ENCODE results near the gene CDH7.

Gene CDH7

GRCh38 chr18:65852273-65852672 lies 101.5 kb downstream of the CDH7 start:
- Histone ChIP-seq H3K27ac (ENCODE audit: low read length, poor library complexity, severe bottlenecking) (no peak overlapping the region), H3K36me3 (ENCODE audit: control insufficient read depth in 1 of 2, insufficient read depth in 2 of 2, low read depth in 1 of 2, low read length in 2 of 2) (no peaks in the 10 kb centered on the region), H3K14ac (ENCODE audit: low read length in 2 of 2) (no peak overlapping the region), H3K4ac (ENCODE audit: low read depth in 1 of 2, low read length in 2 of 2) (no peak overlapping the region), H3K9ac (ENCODE audit: low read length) (no peak overlapping the region), H3K4me2 (ENCODE audit: low read length, poor library complexity, severe bottlenecking) (no peak overlapping the region), H2BK12ac (ENCODE audit: low read length in 2 of 2) (no peak overlapping the region), H2AFZ (ENCODE audit: low read depth, low read length) (no peak overlapping the region), H3K79me1 (replicated peaks; ENCODE audit: low read length, poor library complexity, severe bottlenecking) (no peaks in the 10 kb centered on the region), H2AK5ac (ENCODE audit: low read length, severe bottlenecking) (no peak overlapping the region), H3K18ac (ENCODE audit: low read depth in 1 of 2, low read length in 2 of 2) (no peak overlapping the region), H2BK5ac (ENCODE audit: low read depth, low read length, poor library complexity, severe bottlenecking) (no peak overlapping the region), H4K91ac (ENCODE audit: low read length) (no peak overlapping the region), H3K4me1 (ENCODE audit: control insufficient read depth, insufficient read depth, low read depth, low read length) (no peaks in the 10 kb centered on the region), H2BK120ac (ENCODE audit: low read depth, low read length) (no peak overlapping the region), H3K23ac (ENCODE audit: low read length in 2 of 2) (no peak overlapping the region), H2BK15ac (ENCODE audit: low read depth, poor library complexity, severe bottlenecking) (no peak overlapping the region), H3K27me3 (ENCODE audit: control insufficient read depth in 1 of 2, insufficient read depth in 1 of 2, low read length in 2 of 2) (no peaks in the 10 kb centered on the region), H3K4me3 (ENCODE audit: insufficient read depth in 1 of 2, low read depth in 1 of 2, low read length in 2 of 2) (no peak overlapping the region), H4K8ac (ENCODE audit: low read length) (no peak overlapping the region), H3K9me3 (ENCODE audit: control insufficient read depth, low read length) (no peaks in the 10 kb centered on the region)
- WGBS, result 90% methylated on average over 2 of the region's 3 CpGs
- no peak for DNase-seq

- DNase-seq, result no peak
- H3K23ac ChIP-seq (ENCODE audit: low read length in 2 of 2), result no peak overlapping the region
- no peak overlapping the region for H3K4ac ChIP-seq (ENCODE audit: low read depth in 1 of 2, low read length in 2 of 2)
- H3K4me3 ChIP-seq (ENCODE audit: insufficient read depth in 1 of 2, low read depth in 1 of 2, low read length in 2 of 2), result no peak overlapping the region
- H3K18ac ChIP-seq (ENCODE audit: low read depth in 1 of 2, low read length in 2 of 2), result no peak overlapping the region
- H4K8ac ChIP-seq (ENCODE audit: low read length), result no peak overlapping the region
- H2BK12ac ChIP-seq (ENCODE audit: low read length in 2 of 2), result no peak overlapping the region
- H2BK5ac ChIP-seq (ENCODE audit: low read depth, low read length, poor library complexity, severe bottlenecking), result no peak overlapping the region
- H3K4me1 ChIP-seq (ENCODE audit: control insufficient read depth, insufficient read depth, low read depth, low read length), result no peaks in the 10 kb centered on the region
- no peak overlapping the region for H3K9ac ChIP-seq (ENCODE audit: low read length)
- H3K36me3 ChIP-seq (ENCODE audit: control insufficient read depth in 1 of 2, insufficient read depth in 2 of 2, low read depth in 1 of 2, low read length in 2 of 2), result no peaks in the 10 kb centered on the region
- H2BK120ac ChIP-seq (ENCODE audit: low read depth, low read length), result no peak overlapping the region
- H4K91ac ChIP-seq (ENCODE audit: low read length), result no peak overlapping the region
- WGBS, result 51% methylated on average over 3 of the region's 3 CpGs
- H2BK15ac ChIP-seq (ENCODE audit: low read depth, poor library complexity, severe bottlenecking), result no peak overlapping the region
- no peak overlapping the region for H3K27ac ChIP-seq (ENCODE audit: low read length, poor library complexity, severe bottlenecking)
- no peak overlapping the region for H2AFZ ChIP-seq (ENCODE audit: low read depth, low read length)
- H3K9me3 ChIP-seq (ENCODE audit: control insufficient read depth, low read length), result no peaks in the 10 kb centered on the region
- H3K4me2 ChIP-seq (ENCODE audit: low read length, poor library complexity, severe bottlenecking), result no peak overlapping the region
- no peaks in the 10 kb centered on the region for H3K27me3 ChIP-seq (ENCODE audit: control insufficient read depth in 1 of 2, insufficient read depth in 1 of 2, low read length in 2 of 2)
- no peak overlapping the region for H2AK5ac ChIP-seq (ENCODE audit: low read length, severe bottlenecking)
- no peaks in the 10 kb centered on the region for H3K79me1 ChIP-seq (replicated peaks; ENCODE audit: low read length, poor library complexity, severe bottlenecking)
- no peak overlapping the region for H3K14ac ChIP-seq (ENCODE audit: low read length in 2 of 2)
Observed at GRCh38 chr18:65859075-65859474, 108.3 kb downstream of the CDH7 start.

- Histone ChIP-seq H3K18ac (ENCODE audit: low read depth in 1 of 2, low read length in 2 of 2) (no peak overlapping the region), H3K9ac (ENCODE audit: low read length) (no peak overlapping the region), H3K4me3 (ENCODE audit: insufficient read depth in 1 of 2, low read depth in 1 of 2, low read length in 2 of 2) (no peak overlapping the region), H3K27me3 (ENCODE audit: control insufficient read depth in 1 of 2, insufficient read depth in 1 of 2, low read length in 2 of 2) (no peaks in the 10 kb centered on the region), H4K8ac (ENCODE audit: low read length) (no peak overlapping the region), H2AFZ (ENCODE audit: low read depth, low read length) (no peak overlapping the region), H3K4ac (ENCODE audit: low read depth in 1 of 2, low read length in 2 of 2) (no peak overlapping the region), H2AK5ac (ENCODE audit: low read length, severe bottlenecking) (no peak overlapping the region), H2BK5ac (ENCODE audit: low read depth, low read length, poor library complexity, severe bottlenecking) (no peak overlapping the region), H4K91ac (ENCODE audit: low read length) (no peak overlapping the region), H3K9me3 (ENCODE audit: control insufficient read depth, low read length) (peaks cover 8% of the 10 kb centered on the region), H3K79me1 (replicated peaks; ENCODE audit: low read length, poor library complexity, severe bottlenecking) (no peaks in the 10 kb centered on the region), H2BK120ac (ENCODE audit: low read depth, low read length) (no peak overlapping the region), H2BK15ac (ENCODE audit: low read depth, poor library complexity, severe bottlenecking) (no peak overlapping the region), H3K4me1 (ENCODE audit: control insufficient read depth, insufficient read depth, low read depth, low read length) (no peaks in the 10 kb centered on the region), H3K27ac (ENCODE audit: low read length, poor library complexity, severe bottlenecking) (no peak overlapping the region), H2BK12ac (ENCODE audit: low read length in 2 of 2) (no peak overlapping the region), H3K23ac (ENCODE audit: low read length in 2 of 2) (no peak overlapping the region), H3K4me2 (ENCODE audit: low read length, poor library complexity, severe bottlenecking) (no peak overlapping the region), H3K36me3 (ENCODE audit: control insufficient read depth in 1 of 2, insufficient read depth in 2 of 2, low read depth in 1 of 2, low read length in 2 of 2) (no peaks in the 10 kb centered on the region), H3K14ac (ENCODE audit: low read length in 2 of 2) (no peak overlapping the region)
- DNase-seq, result no peak
- no CpG with 5 or more reads among the region's 3 CpGs for WGBS
Observed at GRCh38 chr18:65869527-65869926, 118.7 kb downstream of the CDH7 start.

GRCh38 chr18:65876310-65876709 lies 125.5 kb downstream of the CDH7 start:
- Histone ChIP-seq H3K23ac (ENCODE audit: low read length in 2 of 2) (no peak overlapping the region), H3K79me1 (replicated peaks; ENCODE audit: low read length, poor library complexity, severe bottlenecking) (no peaks in the 10 kb centered on the region), H2BK12ac (ENCODE audit: low read length in 2 of 2) (no peak overlapping the region), H4K91ac (ENCODE audit: low read length) (no peak overlapping the region), H2AFZ (ENCODE audit: low read depth, low read length) (no peak overlapping the region), H2BK15ac (ENCODE audit: low read depth, poor library complexity, severe bottlenecking) (no peak overlapping the region), H3K4me3 (ENCODE audit: insufficient read depth in 1 of 2, low read depth in 1 of 2, low read length in 2 of 2) (no peak overlapping the region), H4K8ac (ENCODE audit: low read length) (no peak overlapping the region), H3K9me3 (ENCODE audit: control insufficient read depth, low read length) (peaks cover 1% of the 10 kb centered on the region), H3K27me3 (ENCODE audit: control insufficient read depth in 1 of 2, insufficient read depth in 1 of 2, low read length in 2 of 2) (no peaks in the 10 kb centered on the region), H2BK120ac (ENCODE audit: low read depth, low read length) (no peak overlapping the region), H2AK5ac (ENCODE audit: low read length, severe bottlenecking) (no peak overlapping the region), H3K27ac (ENCODE audit: low read length, poor library complexity, severe bottlenecking) (no peak overlapping the region), H3K36me3 (ENCODE audit: control insufficient read depth in 1 of 2, insufficient read depth in 2 of 2, low read depth in 1 of 2, low read length in 2 of 2) (no peaks in the 10 kb centered on the region), H3K14ac (ENCODE audit: low read length in 2 of 2) (no peak overlapping the region), H2BK5ac (ENCODE audit: low read depth, low read length, poor library complexity, severe bottlenecking) (no peak overlapping the region), H3K9ac (ENCODE audit: low read length) (no peak overlapping the region), H3K4ac (ENCODE audit: low read depth in 1 of 2, low read length in 2 of 2) (no peak overlapping the region), H3K4me1 (ENCODE audit: control insufficient read depth, insufficient read depth, low read depth, low read length) (no peaks in the 10 kb centered on the region), H3K4me2 (ENCODE audit: low read length, poor library complexity, severe bottlenecking) (no peak overlapping the region), H3K18ac (ENCODE audit: low read depth in 1 of 2, low read length in 2 of 2) (no peak overlapping the region)
- no peak for DNase-seq
- 64% methylated on average over 3 of the region's 3 CpGs for WGBS

Measured in mesenchymal stem cell (in vitro differentiated cells and primary cell).